Cardiac septum (tissue), 1 donor: ENCODE data around the gene TSC1. TPM values are rescaled to one million over a fixed set of nuclear protein-coding genes. Genes with fewer than 3 reads are reported as not detected.

Source experiments
- DNase-seq: peaks from one replicate; pipeline ENCODE4 v3.0.0-alpha.2; 2020; ENCODE audit warnings: low spot score
- intact Hi-C: fragments of 100-400 bp; cut with DNase I; formaldehyde crosslinking; loops from one replicate; pipeline ENCODE4 v1.14.0; 2022
- total RNA-seq: library from RNA; stranded (reverse); fragmentation: NEBNext Ultra II Directional; extraction: Animal tissue kit (Norgen Biotek cat#: 25700); gene quantifications from one replicate; pipeline ENCODE4 v1.2.1, GENCODE V29; 2021
- donor health status: DM: no; HTN: no; CAD: no.

The TSC1 gene
- total RNA-seq, 1 donor from 2014 or later: 52.7 TPM

- intact Hi-C loops: no loop called here
These were observed 1.0 kb upstream of the TSC1 start for GRCh38 chr9:132945186-132946130.

GRCh38 chr9:132943651-132944293, 644 bp downstream of the TSC1 start:
- no peak for DNase-seq
- intact Hi-C loops: no loop called here

More at GRCh38 chr9:132945186-132946130, 1.0 kb upstream of the TSC1 start:
- DNase-seq: no peak

DNA sequence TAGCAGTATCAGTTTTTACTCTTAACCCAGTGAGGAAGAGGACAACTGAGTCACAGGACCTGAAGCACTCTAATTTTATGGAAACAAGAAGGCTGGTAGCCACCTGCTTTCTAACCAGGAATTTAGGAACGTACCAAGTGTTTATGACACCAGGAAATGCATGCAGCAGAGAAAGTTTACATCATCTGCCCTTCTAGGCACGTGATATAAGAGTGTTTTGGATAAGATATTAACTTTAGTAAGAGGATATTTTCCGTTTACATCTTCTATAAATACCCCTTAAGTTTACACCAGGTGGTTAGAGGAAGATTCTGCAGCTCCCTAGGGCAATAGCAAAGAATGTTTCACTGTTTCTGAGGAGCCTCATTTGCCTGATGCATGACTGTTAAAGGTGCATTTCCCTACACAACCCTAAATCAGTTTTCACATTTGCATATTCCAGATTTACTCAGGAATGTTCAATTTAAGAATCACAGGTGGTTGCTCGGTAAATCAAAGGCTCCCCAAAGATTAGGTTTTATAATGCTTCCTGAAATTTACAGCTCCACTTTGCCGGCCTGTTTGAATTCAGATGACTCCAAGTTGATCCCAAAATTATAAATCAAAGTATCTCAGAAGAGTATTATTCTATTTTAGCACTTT, 1.8 kb downstream of the TSC1 start:
- DNase-seq: no peak
- intact Hi-C loops: no loop called here

DNA sequence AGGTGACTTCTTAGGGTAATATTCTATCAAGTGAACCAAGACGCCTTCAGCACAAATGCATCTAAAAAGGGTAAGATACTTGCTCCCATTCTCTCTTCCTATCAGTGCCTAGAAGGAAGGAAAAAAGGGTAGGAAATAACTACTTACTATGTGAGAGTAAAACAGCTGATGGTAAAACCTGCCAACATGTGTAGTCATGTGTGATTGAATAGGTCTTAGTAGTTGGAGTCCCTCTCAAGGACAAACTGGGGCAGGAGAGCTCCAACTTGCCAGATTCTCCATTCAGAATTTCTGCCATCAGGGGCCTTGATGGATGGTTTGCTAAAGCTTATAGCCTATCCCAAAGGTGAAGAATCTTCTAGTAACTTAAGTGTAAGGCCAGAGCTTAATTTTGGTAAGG, 5.2 kb downstream of the TSC1 start:
- no peak for DNase-seq

DNA sequence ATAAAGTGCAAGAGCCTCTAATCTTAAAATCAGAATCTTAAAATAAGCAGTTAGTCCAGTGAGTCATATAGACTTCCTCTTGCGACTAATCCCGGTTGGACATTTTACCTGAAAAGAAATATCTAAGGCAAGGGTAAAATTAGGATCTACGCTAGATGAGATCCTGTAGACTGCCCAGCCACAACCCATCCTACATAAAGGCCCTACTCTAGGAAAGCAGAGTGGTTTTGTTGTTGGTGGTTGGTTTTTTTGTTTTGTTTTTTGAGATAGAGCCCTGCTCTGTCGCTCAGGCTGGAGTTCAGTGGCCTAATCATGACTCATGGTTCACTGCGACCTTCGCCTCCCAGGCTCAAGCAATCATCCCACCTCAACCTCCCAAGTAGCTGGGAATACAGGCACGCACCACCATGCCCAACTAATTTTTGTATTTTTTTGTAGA, 6.9 kb downstream of the TSC1 start:
- intact Hi-C loops: no loop called here
- no peak for DNase-seq

More for the DNA sequence above, 5.2 kb downstream of the TSC1 start:
- intact Hi-C loops: no loop called here

DNA sequence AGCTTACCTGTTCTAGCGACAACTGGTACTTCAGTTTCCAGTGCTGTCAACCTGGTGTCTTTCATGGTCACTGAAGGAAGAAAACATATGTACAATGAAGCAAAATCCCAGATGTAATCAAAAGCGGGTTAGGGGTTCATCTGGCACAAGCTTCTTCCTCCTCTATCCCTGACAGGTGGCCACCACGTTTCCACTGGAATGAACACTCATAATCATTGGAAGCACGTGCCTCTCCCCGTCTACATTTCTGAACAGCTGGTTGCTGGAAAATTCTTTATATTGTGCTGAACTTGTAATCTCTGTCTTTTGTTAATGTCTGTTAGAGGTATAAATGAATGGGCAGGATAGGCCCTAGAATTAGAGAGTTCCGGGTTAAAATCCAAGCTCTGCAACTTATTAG, 9.4 kb downstream of the TSC1 start:
- intact Hi-C loops: no loop called here
- DNase-seq: no peak

GRCh38 chr9:132931178-132931735, 13.2 kb downstream of the TSC1 start:
- intact Hi-C loops: no loop called here
- no peak for DNase-seq

GRCh38 chr9:132927704-132928103, 16.7 kb downstream of the TSC1 start:
- DNase-seq: no peak

GRCh38 chr9:132923346-132923902, 21.0 kb downstream of the TSC1 start:
- DNase-seq: no peak
- intact Hi-C loops: no loop called here

More at GRCh38 chr9:132927704-132928103, 16.7 kb downstream of the TSC1 start:
- intact Hi-C loops: no loop called here

- intact Hi-C loops: no loop called here
- no peak for DNase-seq
These were observed 24.7 kb downstream of the TSC1 start for GRCh38 chr9:132919614-132920268.

DNA sequence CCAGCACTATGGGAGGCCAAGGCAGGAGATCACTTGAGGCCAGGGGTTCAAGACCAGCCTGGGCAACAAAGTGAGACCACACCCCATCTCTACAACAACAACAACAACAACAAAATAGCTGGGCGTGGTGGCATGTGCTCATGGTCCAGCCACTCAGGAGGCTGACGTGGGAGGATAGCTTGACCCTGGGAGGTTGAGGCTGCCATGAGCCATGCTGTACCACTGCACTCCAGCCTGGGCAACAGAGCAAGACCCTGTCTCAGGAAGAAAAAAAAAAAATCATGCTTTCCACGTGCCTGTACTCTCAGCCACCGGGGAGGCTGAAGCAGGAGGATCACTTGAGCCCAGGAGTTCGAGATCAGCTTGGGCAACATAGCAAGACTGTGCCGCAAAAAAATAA, 29.5 kb downstream of the TSC1 start:
- DNase-seq: no peak
- intact Hi-C loops: no loop called here

- DNase-seq: no peak
- intact Hi-C loops: no loop called here
These were observed 32.3 kb downstream of the TSC1 start for GRCh38 chr9:132912131-132912530.

- DNase-seq: no peak
- intact Hi-C loops: no loop called here
These were observed 34.0 kb downstream of the TSC1 start for GRCh38 chr9:132910376-132910775.

DNA sequence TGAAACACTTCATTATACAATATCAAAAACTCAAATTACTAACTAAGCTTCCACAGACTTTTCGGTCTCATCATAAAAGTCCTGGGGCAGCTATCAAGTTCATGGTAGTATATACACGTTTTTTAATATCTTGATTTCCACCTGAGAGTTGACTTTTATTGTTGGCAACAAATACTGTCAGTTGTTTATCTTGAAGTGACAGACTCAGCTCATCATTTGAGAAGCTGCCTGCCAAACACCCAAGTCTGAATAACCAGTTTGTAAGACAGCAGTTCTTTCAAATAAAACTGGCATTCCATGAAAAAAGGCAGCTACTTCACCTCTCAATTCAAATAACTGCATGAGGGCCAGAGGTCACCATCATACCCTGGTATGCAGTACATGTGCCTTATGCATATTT, 35.1 kb downstream of the TSC1 start:
- intact Hi-C loops: loop anchor here (10.0 kb wide), 1 partner anchor 65 kb away; the partner anchor contains the start of gene GFI1B
- no peak for DNase-seq

DNA sequence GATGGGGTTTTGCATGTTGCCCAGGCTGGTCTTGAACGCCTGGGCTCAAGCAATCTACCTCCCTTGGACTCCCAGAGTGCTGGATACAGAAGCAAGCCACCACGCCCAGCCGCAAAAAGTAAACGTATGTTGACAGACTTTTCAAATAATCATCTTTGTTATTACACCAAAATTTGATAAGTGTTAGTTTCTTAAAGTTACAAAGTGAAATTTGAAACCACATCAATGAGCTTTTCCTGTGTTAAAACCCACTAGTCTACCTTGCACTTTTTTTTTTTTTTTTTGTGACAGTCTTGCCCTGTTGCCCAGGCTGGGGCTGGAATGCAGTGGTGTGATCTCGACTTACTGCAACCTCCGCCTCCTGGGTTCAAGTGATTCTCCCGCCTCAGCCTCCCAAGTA, 35.8 kb downstream of the TSC1 start:
- intact Hi-C loops: loop anchor here (10.0 kb wide), 1 partner anchor 66 kb away; the partner anchor contains the start of gene GFI1B
- DNase-seq: no peak

GRCh38 chr9:132905726-132906125, 38.7 kb downstream of the TSC1 start:
- DNase-seq: no peak
- intact Hi-C loops: loop anchor here (10.0 kb wide), 1 partner anchor 69 kb away; the partner anchor contains the start of gene GFI1B

GRCh38 chr9:132903574-132904492, 40.6 kb downstream of the TSC1 start:
- no peak for DNase-seq
- intact Hi-C loops: loop anchor here (10.0 kb wide), 1 partner anchor 71 kb away; the partner anchor contains the start of gene GFI1B
